RWPE2 (cell line): ENCODE results near the gene DOK4.

Source experiments
- ATAC-seq: fragments of 200-7000 bp; cut with Tn5 transposase; 3 replicates; pipeline ENCODE4 v1.9.1; 2021; ENCODE audit warnings: low read depth
- DNase-seq: peaks from one replicate; pipeline ENCODE4 v3.0.0-alpha.2; 2020; ENCODE audit warnings: low spot score
- H3K27ac ChIP-seq: fragments of 450-650 bp; 2 replicates; pipeline ENCODE4 v1.5.1; 2017; ENCODE audit warnings: mild to moderate bottlenecking; ENCODE audit not compliant: poor library complexity, severe bottlenecking
- H3K27me3 ChIP-seq: fragments of 250-450 bp; sonication (Bioruptor Pico); 2 replicates; pipeline ENCODE4 v1.5.1; 2021; ENCODE audit warnings: mild to moderate bottlenecking, moderate library complexity; ENCODE audit not compliant: insufficient read depth, poor library complexity, severe bottlenecking
- H3K36me3 ChIP-seq: fragments of 250-450 bp; sonication (Bioruptor Pico); 2 replicates; pipeline ENCODE4 v1.5.1; 2020; ENCODE audit warnings: low read depth, mild to moderate bottlenecking, moderate library complexity
- H3K4me1 ChIP-seq: fragments of 250-450 bp; sonication (Bioruptor Pico); 2 replicates; pipeline ENCODE4 v1.5.1; 2021; ENCODE audit warnings: mild to moderate bottlenecking, moderate library complexity; ENCODE audit not compliant: insufficient read depth, poor library complexity, severe bottlenecking
- H3K4me3 ChIP-seq: fragments of 250-450 bp; sonication (Bioruptor Pico); 2 replicates; pipeline ENCODE4 v1.5.1; 2021; ENCODE audit warnings: mild to moderate bottlenecking, moderate library complexity; ENCODE audit not compliant: severe bottlenecking
- H3K9me3 ChIP-seq: fragments of 250-450 bp; sonication (Bioruptor Pico); 2 replicates; pipeline ENCODE4 v1.5.1; 2021; ENCODE audit warnings: mild to moderate bottlenecking, moderate library complexity; ENCODE audit not compliant: severe bottlenecking
- TF ChIP-seq, protein P1 (sequence below): fragments of 450-650 bp; IDR thresholded peaks from one replicate; pipeline ENCODE4 v1.5.1; 2017; ENCODE audit warnings: mild to moderate bottlenecking, moderate library complexity; ENCODE audit not compliant: poor library complexity, severe bottlenecking

DOK4 gene

DNA sequence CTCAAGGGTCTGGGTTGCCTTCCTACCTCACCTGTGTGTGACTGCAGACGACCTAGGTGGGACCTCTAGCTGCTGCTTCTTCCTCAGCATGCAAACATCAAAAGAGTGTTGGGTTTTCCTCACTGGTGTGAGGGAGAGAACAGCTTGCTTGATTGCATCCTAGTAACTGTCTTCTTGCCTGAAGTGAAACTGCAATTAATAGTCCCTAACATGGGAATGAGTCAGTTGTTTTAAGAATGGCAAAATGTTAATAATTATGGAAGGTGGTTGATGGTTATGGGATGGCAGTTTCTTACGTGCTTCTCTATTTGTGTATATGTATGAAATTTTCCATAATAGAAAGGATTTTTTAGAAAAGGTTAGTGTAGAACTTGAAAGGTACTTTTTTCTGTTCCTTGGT, 17.9 kb downstream of the DOK4 start:
- TF ChIP-seq, protein P1, sequence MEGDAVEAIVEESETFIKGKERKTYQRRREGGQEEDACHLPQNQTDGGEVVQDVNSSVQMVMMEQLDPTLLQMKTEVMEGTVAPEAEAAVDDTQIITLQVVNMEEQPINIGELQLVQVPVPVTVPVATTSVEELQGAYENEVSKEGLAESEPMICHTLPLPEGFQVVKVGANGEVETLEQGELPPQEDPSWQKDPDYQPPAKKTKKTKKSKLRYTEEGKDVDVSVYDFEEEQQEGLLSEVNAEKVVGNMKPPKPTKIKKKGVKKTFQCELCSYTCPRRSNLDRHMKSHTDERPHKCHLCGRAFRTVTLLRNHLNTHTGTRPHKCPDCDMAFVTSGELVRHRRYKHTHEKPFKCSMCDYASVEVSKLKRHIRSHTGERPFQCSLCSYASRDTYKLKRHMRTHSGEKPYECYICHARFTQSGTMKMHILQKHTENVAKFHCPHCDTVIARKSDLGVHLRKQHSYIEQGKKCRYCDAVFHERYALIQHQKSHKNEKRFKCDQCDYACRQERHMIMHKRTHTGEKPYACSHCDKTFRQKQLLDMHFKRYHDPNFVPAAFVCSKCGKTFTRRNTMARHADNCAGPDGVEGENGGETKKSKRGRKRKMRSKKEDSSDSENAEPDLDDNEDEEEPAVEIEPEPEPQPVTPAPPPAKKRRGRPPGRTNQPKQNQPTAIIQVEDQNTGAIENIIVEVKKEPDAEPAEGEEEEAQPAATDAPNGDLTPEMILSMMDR, result no peak

DNA sequence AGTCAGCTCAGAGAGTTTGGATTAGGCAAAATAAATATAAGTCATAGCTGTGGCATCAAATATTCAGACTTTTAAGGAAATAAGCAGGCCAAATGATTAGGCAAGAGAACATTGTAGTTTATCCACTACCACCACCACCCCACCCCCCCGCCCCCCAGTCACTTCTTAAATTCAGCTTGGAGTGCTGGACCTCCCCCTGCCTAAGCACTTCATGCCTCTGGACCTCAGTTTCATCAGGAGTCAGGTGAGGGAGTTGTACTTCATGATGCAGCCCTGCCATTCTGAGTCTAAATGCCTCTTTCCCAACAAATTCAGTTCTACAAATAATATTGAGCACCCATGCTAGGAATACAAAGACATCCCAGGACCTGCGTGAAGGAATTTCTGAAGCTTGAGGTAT, 21.8 kb downstream of the DOK4 start:
- H3K9me3 ChIP-seq, result no peaks in the 10 kb centered on the region
- no peak for ATAC-seq
- TF ChIP-seq, protein P1, result no peak
- no peaks in the 10 kb centered on the region for H3K4me1 ChIP-seq
- no peak overlapping the region for H3K27ac ChIP-seq
- H3K27me3 ChIP-seq, result no peaks in the 10 kb centered on the region
- peaks cover 66% of the 10 kb centered on the region for H3K36me3 ChIP-seq
- DNase-seq, result no peak
- no peak overlapping the region for H3K4me3 ChIP-seq

More for the DNA sequence above, 17.9 kb downstream of the DOK4 start:
- DNase-seq, result no peak
- H3K4me3 ChIP-seq, result no peak overlapping the region
- H3K27ac ChIP-seq, result no peak overlapping the region
- no peak for ATAC-seq
- no peaks in the 10 kb centered on the region for H3K9me3 ChIP-seq
- no peaks in the 10 kb centered on the region for H3K4me1 ChIP-seq
- H3K36me3 ChIP-seq, result peaks cover 87% of the 10 kb centered on the region
- H3K27me3 ChIP-seq, result no peaks in the 10 kb centered on the region

DNA sequence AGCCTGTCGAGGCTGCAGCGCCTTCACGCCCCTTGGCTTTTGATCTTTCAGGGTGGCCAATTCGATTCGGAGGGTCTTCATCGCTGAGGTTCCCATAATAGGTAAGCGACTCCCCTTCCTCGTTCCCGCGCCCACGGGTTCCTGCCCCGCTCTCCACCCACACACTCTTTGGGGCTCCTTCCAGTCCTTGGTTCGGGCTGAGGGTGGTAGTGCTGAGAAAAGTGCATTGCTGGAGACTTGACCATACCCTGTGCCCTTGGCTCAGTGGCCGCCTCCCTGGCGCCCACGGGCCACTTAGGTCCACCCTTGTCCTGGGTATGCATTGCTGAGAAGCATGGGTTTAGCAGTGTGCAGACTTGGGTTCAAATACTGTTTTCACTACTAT, 23.3 kb downstream of the DOK4 start:
- Histone ChIP-seq H3K27me3 (no peaks in the 10 kb centered on the region), H3K27ac (peak overlapping the region; percentile 18), H3K4me3 (peak overlapping the region; percentile 49), H3K9me3 (no peaks in the 10 kb centered on the region), H3K36me3 (peaks cover 62% of the 10 kb centered on the region), H3K4me1 (no peaks in the 10 kb centered on the region)
- DNase-seq (no peak), ATAC-seq (peak; percentile 47)
- TF ChIP-seq, protein P1, result no peak

DNA sequence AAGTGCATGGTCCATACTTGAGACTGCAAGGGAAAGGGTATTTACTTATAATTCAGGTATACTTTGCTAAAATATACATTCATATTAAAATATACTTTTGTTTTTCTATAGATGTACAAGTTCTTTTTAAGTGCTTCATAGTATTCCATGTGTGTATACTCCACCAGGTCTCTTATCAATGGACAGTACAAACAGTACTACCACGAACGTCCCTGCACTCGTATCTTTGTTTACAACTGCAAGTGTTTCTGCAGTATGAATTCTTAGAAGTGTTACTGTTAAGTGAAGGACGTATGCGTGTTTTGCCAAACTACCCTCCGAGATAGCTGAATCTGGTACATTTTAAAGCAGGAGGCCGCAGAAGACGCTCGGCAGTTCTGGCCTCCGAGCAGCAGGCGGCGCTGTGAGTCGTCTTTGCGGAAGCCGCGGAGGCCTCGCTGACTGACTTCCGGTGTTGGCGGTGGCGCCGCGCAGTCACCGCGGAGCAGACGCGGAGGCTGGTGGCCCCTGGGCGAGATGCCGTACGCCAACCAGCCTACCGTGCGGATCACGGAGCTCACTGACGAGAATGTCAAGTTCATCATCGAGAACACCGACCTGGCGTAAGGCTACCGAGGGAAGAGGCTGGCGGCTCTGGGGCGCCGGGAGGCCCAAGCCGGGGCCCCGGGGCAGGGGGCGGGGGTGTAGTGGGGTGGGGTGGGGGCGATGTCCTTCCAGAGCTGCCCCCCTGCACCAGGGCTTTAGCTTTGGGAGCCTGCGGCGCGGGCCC, 23.9 kb downstream of the DOK4 start, which contains the start of gene POLR2C:
Gene POLR2C (plus strand): TSS at position 471 of the 769 bp plus-strand sequence. CDS start 46 bp downstream, at position 517.
- Histone ChIP-seq H3K9me3 (no peaks in the 10 kb centered on the region), H3K4me1 (no peaks in the 10 kb centered on the region), H3K27me3 (no peaks in the 10 kb centered on the region), H3K36me3 (peaks cover 62% of the 10 kb centered on the region), H3K27ac (peak within 1 kb of the TSS; percentile 18), H3K4me3 (peak within 1 kb of the TSS; percentile 49)
- TF ChIP-seq, protein P1, result peak; percentile 96
- ATAC-seq, result peak; percentile 90
- peak; percentile 86 for DNase-seq

DNA sequence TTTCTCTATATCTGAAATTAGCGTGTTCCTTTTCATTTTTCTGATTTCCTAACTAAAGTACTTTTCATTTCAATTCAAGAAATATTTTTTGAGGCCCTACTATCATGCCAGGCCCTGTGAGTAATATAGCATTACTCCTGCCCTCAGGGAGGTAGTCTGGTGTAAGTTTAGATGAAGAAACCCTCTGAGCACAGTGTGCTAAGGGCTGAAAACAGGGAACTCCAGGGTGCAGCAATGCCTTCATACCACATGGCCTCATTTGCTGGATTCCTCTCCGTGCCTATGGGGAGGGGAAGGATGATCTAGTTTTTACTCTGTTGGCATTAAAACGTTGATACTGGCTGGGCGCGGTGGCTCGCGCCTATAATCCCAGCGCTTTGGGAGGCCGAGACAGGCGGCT, 34.3 kb downstream of the DOK4 start:
- no peak overlapping the region for H3K4me3 ChIP-seq
- no peaks in the 10 kb centered on the region for H3K27me3 ChIP-seq
- H3K4me1 ChIP-seq, result no peaks in the 10 kb centered on the region
- no peak for DNase-seq
- no peak for ATAC-seq
- H3K27ac ChIP-seq, result no peak overlapping the region
- H3K9me3 ChIP-seq, result no peaks in the 10 kb centered on the region
- H3K36me3 ChIP-seq, result peaks cover 54% of the 10 kb centered on the region
- TF ChIP-seq, protein P1, result no peak
